GM12878 (cell line): Measurements from ENCODE around the gene FYTTD1. TPM values are rescaled to one million over a fixed set of nuclear protein-coding genes. Genes with fewer than 3 reads are reported as not detected.

Source experiments
- ATAC-seq: fragments of 200-7000 bp; cut with Tn5 transposase; 3 replicates; pipeline ENCODE4 v1.9.1; 2020; ENCODE audit warnings: mild to moderate bottlenecking, moderate library complexity
- BruUV-seq: library from RNA; stranded (reverse); fragments of 400-500 nt; replicated peaks from 2 replicates; lab custom pipeline; 2021; lab: Mats Ljungman, UMichigan
- CTCF ChIA-PET: fragments of 300-600 bp; sonication (Branson Sonifier 250); formaldehyde crosslinking; extraction: SDS; loops from one replicate; lab custom pipeline; 2021; ENCODE audit warnings: inconsistent platforms; lab: Yijun Ruan, JAX
- POLR2A ChIA-PET: fragments of 350-600 bp; formaldehyde crosslinking; extraction: SDS; loops from one replicate; lab custom pipeline; 2021; ENCODE audit warnings: inconsistent platforms; lab: Charles Lee
- RAD21 ChIA-PET: fragments of 300-600 bp; sonication (Branson Sonifier 250); formaldehyde crosslinking; loops from one replicate; lab custom pipeline; 2023; ENCODE audit warnings: antibody characterized with exemption; ENCODE audit not compliant: unreplicated experiment; lab: Charles Lee
- SMC1A ChIA-PET: fragments of 300-600 bp; sonication (Branson Sonifier 250); formaldehyde crosslinking; loops from one replicate; lab custom pipeline; 2023; ENCODE audit not compliant: unreplicated experiment, uncharacterized antibody; lab: Charles Lee
- DNase-seq: peaks from one replicate; pipeline ENCODE4 v3.0.0-alpha.2; 2011; ENCODE audit warnings: low read depth, low spot score
- FAIRE-seq: peaks from 3 replicates; lab custom pipeline; 2011; peaks lifted over from hg19 to GRCh38; lab: Jason Lieb, UNC
- H2AFZ ChIP-seq: 2 replicates; pipeline ENCODE4 v1.6.0; 2011; ENCODE audit warnings: low read depth, low read length, control low read depth; ENCODE audit not compliant: control insufficient read depth
- H3K27ac ChIP-seq: 2 replicates; pipeline ENCODE4 v1.5.1; 2011; ENCODE audit warnings: control low read depth; ENCODE audit not compliant: control insufficient read depth, insufficient read depth
- H3K27me3 ChIP-seq, 2 experiments: replicated peaks in 1 of 2; 2 replicates each; pipeline versions ENCODE4 v1.6.0 to v1.6.1; 2011; ENCODE audit warnings: low read length in 1 of 2; ENCODE audit not compliant: control insufficient read depth in 2 of 2, insufficient read depth in 2 of 2
- H3K36me3 ChIP-seq, 2 experiments: 2 replicates each; pipeline ENCODE4 v1.5.1; 2011; ENCODE audit warnings: low read length in 1 of 2; ENCODE audit not compliant: control insufficient read depth in 2 of 2, insufficient read depth in 2 of 2
- H3K4me1 ChIP-seq: 2 replicates; pipeline ENCODE4 v1.6.1; 2011; ENCODE audit warnings: mild to moderate bottlenecking, low read length, moderate library complexity, mixed read lengths; ENCODE audit not compliant: control insufficient read depth, insufficient read depth
- H3K4me2 ChIP-seq: 2 replicates; pipeline ENCODE4 v1.6.0; 2011; ENCODE audit warnings: control low read depth; ENCODE audit not compliant: control insufficient read depth, insufficient read depth
- H3K4me3 ChIP-seq: fragments of 200-600 bp; sonication (generic); 2 replicates; pipeline ENCODE4 v1.5.1; 2016
- H3K79me2 ChIP-seq: 2 replicates; pipeline ENCODE4 v1.6.0; 2011; ENCODE audit warnings: low read length; ENCODE audit not compliant: control insufficient read depth, insufficient read depth
- H3K9ac ChIP-seq: 2 replicates; pipeline ENCODE4 v1.8.0; 2011; ENCODE audit warnings: low read length, control low read depth, mixed read lengths; ENCODE audit not compliant: control insufficient read depth, insufficient read depth
- H3K9me3 ChIP-seq: replicated peaks from 3 replicates; pipeline ENCODE4 v1.5.1; 2011; ENCODE audit warnings: mild to moderate bottlenecking, low read length; ENCODE audit not compliant: control insufficient read depth, insufficient read depth
- H4K20me1 ChIP-seq: 2 replicates; pipeline ENCODE4 v1.6.0; 2011; ENCODE audit not compliant: control insufficient read depth, insufficient read depth
- BRCA1 ChIP-seq: IDR thresholded peaks from 2 replicates; pipeline ENCODE4 v1.6.1; 2011; ENCODE audit warnings: low read depth, low read length, improper control_type of control experiment
- FOS ChIP-seq: IDR thresholded peaks from 3 replicates; pipeline ENCODE4 v1.6.1; 2011; ENCODE audit warnings: borderline replicate concordance; ENCODE audit not compliant: insufficient read length; ENCODE audit errors: extremely low read depth
- RELA ChIP-seq: fragments of 450-650 bp; IDR thresholded peaks from 2 replicates; pipeline ENCODE4 v1.8.0; 2014; ENCODE audit warnings: borderline replicate concordance; ENCODE audit not compliant: partially characterized antibody
- WGBS: methylation state at CpG from one replicate; pipeline ENCODE4 v1.1.6; 2016; ENCODE audit warnings: low lambda C conversion rate; ENCODE audit not compliant: insufficient replicate concordance, insufficient coverage; ENCODE audit errors: missing lambda C conversion rate; 5-methylcytosine and 5-hydroxymethylcytosine counted together
- in situ Hi-C: fragments of 300-500 bp; cut with MboI; formaldehyde crosslinking; loops from 9 replicates; pipeline ENCODE4 v1.14.3; 2018; ENCODE audit warnings: mixed read lengths
- intact Hi-C: fragments of 100-400 bp; cut with micrococcal nuclease; formaldehyde crosslinking; loops from one replicate; pipeline ENCODE4 v1.14.2; 2022; ENCODE audit not compliant: unreplicated experiment
- polyA plus RNA-seq, 11 experiments: library from polyadenylated mRNA; depleted of rRNA in 4 of 11; unstranded in 6 of 11; stranded (reverse) in 5 of 11; fragments of >200 nt; fragmentation: Nextera tagmentation in 4 of 11; fragmentation: Illumina TruSeq in 1 of 11; extraction: Ambion mirVana in 4 of 11; extraction: Trizol in 1 of 11; gene quantifications; 1 replicate in 1 of 11; 2 replicates in 10 of 11; pipeline versions ENCODE4 v1.2.1 to v1.2.3, GENCODE V29; 2011 to 2016; ENCODE audit warnings: inconsistent platforms in 2 of 11, missing spikeins in 2 of 11, low read depth in 1 of 11
- total RNA-seq, 4 experiments: library from RNA; depleted of rRNA in 3 of 4; stranded (reverse); fragments of >200 nt in 3 of 4; fragmentation: Illumina TruSeq in 1 of 4; extraction: Trizol in 1 of 4; gene quantifications; 2 replicates each; pipeline versions ENCODE4 v1.2.1 to v1.2.3, GENCODE V29; 2013 to 2021
- TF ChIP-seq, protein P1 (sequence below): fragments of 450-650 bp; IDR thresholded peaks from 2 replicates; pipeline ENCODE4 v1.6.1; 2016; ENCODE audit warnings: mild to moderate bottlenecking
- TF ChIP-seq, protein P2 (sequence below): fragments of 450-650 bp; IDR thresholded peaks from 2 replicates; pipeline ENCODE4 v1.6.1; 2017; ENCODE audit warnings: mild to moderate bottlenecking

Gene FYTTD1
- total and polyA plus RNA-seq, 10 of the 15 experiments (the other 5 are each of a cell fraction or from before 2014, with no cell fraction given) = 25.5 to 101 (median 59.4) TPM

DNA sequence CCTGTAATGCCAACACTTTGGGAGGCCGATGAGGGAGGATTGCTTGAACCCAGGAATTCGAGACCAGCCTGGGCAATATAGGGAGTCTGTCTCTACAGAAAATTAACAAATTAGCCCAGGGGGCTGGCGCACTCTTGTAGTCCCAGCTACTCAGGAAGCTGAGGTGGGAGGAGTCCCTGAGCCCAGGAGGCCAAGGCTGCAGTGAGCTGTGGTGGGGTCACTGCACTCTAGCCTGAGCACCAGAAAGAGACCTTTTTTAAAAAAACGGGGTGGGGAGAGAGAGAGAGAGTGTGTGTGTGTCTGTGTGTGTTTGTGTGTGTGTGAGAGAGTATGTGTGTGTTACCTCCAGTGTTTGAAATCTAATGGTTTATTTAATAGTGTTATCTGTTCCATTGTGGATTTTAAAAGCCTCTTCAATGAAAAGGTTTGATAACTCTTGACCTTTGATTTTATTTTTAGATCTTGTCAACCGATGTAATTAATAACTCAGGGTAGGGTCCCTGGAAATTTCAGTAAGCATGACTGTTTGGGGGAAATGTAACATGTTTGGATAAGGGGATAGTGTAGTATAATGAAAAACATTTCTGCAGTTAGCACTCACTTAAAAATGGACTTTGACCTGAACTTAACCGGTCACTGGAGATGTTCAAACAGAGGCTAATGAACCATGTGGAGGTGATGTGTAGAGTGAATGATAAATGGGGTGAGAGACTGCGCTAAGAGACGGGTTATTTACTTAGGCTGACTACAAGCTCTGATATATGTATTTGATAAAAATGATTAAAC, 71.1 kb downstream of the FYTTD1 start:
- WGBS = 88% methylated on average over 8 of the region's 8 CpGs
- Histone ChIP-seq H3K27me3 (no peaks in the 10 kb centered on the region), H3K4me2 (no peak overlapping the region), H3K36me3 (peaks cover 1 to 6% of the 10 kb centered on the region in 2 experiments; a peak in 3 of 4 replicates), H2AFZ (no peak overlapping the region), H3K27ac (no peak overlapping the region), H3K4me3 (no peak overlapping the region), H4K20me1 (no peaks in the 10 kb centered on the region), H3K9me3 (no peaks in the 10 kb centered on the region), H3K4me1 (no peaks in the 10 kb centered on the region), H3K79me2 (no peaks in the 10 kb centered on the region; the same call in 1 of the 2 replicates), H3K9ac (no peak overlapping the region)
- POLR2A ChIA-PET = interaction anchor here (0.6 to 2.0 kb wide), 3 partner anchors 10 to 49 kb away, joined by 3 to 7 read pairs (median 6); no protein-coding TSS in a partner anchor
- DNase-seq = no peak
- intact Hi-C loops (no loop called here), in situ Hi-C loops (no loop called here)
- RAD21 ChIA-PET = interaction anchor here (0.6 to 0.7 kb wide), 4 partner anchors 9 to 110 kb away, joined by 3 to 5 read pairs (median 3); no protein-coding TSS in a partner anchor
- SMC1A ChIA-PET = interaction anchor here (1.3 to 1.8 kb wide), 4 partner anchors 10 to 27 kb away, joined by 3 to 5 read pairs (median 4); no protein-coding TSS in a partner anchor
- BruUV-seq = TSS peak; percentile 56
- ATAC-seq = no peak; the same call in 2 of the 3 replicates
- CTCF ChIA-PET = interaction anchor here (0.7 to 1.7 kb wide), 5 partner anchors 11 to 220 kb away, joined by 3 to 6 read pairs (median 3); no protein-coding TSS in a partner anchor
- TF ChIP-seq FOS (no peak), RELA (no peak), BRCA1 (no peak)
- TF ChIP-seq, protein P1, sequence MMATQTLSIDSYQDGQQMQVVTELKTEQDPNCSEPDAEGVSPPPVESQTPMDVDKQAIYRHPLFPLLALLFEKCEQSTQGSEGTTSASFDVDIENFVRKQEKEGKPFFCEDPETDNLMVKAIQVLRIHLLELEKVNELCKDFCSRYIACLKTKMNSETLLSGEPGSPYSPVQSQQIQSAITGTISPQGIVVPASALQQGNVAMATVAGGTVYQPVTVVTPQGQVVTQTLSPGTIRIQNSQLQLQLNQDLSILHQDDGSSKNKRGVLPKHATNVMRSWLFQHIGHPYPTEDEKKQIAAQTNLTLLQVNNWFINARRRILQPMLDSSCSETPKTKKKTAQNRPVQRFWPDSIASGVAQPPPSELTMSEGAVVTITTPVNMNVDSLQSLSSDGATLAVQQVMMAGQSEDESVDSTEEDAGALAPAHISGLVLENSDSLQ = no peak
- TF ChIP-seq, protein P2, sequence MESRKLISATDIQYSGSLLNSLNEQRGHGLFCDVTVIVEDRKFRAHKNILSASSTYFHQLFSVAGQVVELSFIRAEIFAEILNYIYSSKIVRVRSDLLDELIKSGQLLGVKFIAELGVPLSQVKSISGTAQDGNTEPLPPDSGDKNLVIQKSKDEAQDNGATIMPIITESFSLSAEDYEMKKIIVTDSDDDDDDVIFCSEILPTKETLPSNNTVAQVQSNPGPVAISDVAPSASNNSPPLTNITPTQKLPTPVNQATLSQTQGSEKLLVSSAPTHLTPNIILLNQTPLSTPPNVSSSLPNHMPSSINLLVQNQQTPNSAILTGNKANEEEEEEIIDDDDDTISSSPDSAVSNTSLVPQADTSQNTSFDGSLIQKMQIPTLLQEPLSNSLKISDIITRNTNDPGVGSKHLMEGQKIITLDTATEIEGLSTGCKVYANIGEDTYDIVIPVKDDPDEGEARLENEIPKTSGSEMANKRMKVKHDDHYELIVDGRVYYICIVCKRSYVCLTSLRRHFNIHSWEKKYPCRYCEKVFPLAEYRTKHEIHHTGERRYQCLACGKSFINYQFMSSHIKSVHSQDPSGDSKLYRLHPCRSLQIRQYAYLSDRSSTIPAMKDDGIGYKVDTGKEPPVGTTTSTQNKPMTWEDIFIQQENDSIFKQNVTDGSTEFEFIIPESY = peak; percentile 13; the same call in 1 of the 2 replicates
- TF ChIP-seq, all 136 proteins: peak for 1
- no peak for FAIRE-seq
